ENCODE data around the gene PITPNM1. TPM values are rescaled to one million over a fixed set of nuclear protein-coding genes. Genes with fewer than 3 reads are reported as not detected.

The PITPNM1 gene
- total and polyA plus RNA-seq, 2 of the 13 experiments (the other 11 are each of a cell fraction or from before 2014, with no cell fraction given), result 8.2 to 8.5 TPM

DNA sequence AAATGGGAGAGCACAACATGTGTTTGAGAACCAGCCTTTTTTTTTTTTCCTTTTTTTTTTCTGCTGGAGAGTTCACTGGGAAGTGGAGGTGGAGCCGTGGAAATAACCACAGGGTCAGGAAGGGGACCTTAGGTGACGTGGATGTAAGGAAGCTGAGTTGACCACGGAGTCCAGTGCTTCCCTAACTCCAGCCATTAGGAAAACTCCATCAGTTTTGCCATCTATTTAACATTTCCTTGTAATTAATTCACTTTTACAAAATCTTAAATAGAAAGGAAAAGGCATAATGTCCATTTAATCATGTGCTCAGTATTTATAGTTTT, 4.8 kb upstream of the PITPNM1 start:
- ChIA-PET CTCF (ENCODE audit: low intra/inter-chr PET ratio, low total read pairs) (no interaction called here), POLR2A (no interaction called here)
- in situ Hi-C loops (cut with HindIII; ENCODE audit: extremely low pct_ligation_motif_present, low pct_unique_long_range_greater_than_20kb) (no loop called here), intact Hi-C loops (cut with micrococcal nuclease; ENCODE audit: unreplicated experiment) (no loop called here)
- WGBS (ENCODE audit: low lambda C conversion rate), result 21% methylated on average over 3 of the region's 3 CpGs
- no peak for ATAC-seq
- TF ChIP-seq, protein P1, sequence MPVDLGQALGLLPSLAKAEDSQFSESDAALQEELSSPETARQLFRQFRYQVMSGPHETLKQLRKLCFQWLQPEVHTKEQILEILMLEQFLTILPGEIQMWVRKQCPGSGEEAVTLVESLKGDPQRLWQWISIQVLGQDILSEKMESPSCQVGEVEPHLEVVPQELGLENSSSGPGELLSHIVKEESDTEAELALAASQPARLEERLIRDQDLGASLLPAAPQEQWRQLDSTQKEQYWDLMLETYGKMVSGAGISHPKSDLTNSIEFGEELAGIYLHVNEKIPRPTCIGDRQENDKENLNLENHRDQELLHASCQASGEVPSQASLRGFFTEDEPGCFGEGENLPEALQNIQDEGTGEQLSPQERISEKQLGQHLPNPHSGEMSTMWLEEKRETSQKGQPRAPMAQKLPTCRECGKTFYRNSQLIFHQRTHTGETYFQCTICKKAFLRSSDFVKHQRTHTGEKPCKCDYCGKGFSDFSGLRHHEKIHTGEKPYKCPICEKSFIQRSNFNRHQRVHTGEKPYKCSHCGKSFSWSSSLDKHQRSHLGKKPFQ (CRISPR knock-in tag; IDR thresholded peaks at IDR 0.05; ENCODE audit: insufficient replicate concordance), result no peak
- TF ChIP-seq, protein P2, sequence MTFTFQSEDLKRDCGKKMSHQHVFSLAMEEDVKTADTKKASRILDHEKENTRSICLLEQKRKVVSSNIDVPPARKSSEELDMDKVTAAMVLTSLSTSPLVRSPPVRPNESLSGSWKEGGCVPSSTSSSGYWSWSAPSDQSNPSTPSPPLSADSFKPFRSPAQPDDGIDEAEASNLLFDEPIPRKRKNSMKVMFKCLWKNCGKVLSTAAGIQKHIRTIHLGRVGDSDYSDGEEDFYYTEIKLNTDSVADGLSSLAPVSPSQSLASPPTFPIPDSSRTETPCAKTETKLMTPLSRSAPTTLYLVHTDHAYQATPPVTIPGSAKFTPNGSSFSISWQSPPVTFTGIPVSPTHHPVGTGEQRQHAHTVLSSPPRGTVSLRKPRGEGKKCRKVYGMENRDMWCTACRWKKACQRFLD (CRISPR knock-in tag; IDR thresholded peaks at IDR 0.05; ENCODE audit: borderline replicate concordance), result no peak
- TF ChIP-seq, protein P3, sequence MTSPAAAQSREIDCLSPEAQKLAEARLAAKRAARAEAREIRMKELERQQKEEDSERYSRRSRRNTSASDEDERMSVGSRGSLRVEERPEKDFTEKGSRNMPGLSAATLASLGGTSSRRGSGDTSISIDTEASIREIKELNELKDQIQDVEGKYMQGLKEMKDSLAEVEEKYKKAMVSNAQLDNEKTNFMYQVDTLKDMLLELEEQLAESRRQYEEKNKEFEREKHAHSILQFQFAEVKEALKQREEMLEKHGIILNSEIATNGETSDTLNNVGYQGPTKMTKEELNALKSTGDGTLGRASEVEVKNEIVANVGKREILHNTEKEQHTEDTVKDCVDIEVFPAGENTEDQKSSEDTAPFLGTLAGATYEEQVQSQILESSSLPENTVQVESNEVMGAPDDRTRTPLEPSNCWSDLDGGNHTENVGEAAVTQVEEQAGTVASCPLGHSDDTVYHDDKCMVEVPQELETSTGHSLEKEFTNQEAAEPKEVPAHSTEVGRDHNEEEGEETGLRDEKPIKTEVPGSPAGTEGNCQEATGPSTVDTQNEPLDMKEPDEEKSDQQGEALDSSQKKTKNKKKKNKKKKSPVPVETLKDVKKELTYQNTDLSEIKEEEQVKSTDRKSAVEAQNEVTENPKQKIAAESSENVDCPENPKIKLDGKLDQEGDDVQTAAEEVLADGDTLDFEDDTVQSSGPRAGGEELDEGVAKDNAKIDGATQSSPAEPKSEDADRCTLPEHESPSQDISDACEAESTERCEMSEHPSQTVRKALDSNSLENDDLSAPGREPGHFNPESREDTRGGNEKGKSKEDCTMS (CRISPR knock-in tag; conservative IDR thresholded peaks at IDR 0.05), result no peak
- TF ChIP-seq NFKB2 (CRISPR knock-in tag; IDR thresholded peaks at IDR 0.05; ENCODE audit: borderline replicate concordance), result no peak
- no peak for TF ChIP-seq HCFC1 (IDR thresholded peaks at IDR 0.05; ENCODE audit: low read depth, low read length)
- TF ChIP-seq RORA (CRISPR knock-in tag; IDR thresholded peaks at IDR 0.05), result no peak
- no peak for TF ChIP-seq CHCHD3 (CRISPR knock-in tag; IDR thresholded peaks at IDR 0.05)
- TF ChIP-seq, protein P4, sequence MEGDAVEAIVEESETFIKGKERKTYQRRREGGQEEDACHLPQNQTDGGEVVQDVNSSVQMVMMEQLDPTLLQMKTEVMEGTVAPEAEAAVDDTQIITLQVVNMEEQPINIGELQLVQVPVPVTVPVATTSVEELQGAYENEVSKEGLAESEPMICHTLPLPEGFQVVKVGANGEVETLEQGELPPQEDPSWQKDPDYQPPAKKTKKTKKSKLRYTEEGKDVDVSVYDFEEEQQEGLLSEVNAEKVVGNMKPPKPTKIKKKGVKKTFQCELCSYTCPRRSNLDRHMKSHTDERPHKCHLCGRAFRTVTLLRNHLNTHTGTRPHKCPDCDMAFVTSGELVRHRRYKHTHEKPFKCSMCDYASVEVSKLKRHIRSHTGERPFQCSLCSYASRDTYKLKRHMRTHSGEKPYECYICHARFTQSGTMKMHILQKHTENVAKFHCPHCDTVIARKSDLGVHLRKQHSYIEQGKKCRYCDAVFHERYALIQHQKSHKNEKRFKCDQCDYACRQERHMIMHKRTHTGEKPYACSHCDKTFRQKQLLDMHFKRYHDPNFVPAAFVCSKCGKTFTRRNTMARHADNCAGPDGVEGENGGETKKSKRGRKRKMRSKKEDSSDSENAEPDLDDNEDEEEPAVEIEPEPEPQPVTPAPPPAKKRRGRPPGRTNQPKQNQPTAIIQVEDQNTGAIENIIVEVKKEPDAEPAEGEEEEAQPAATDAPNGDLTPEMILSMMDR (CRISPR knock-in tag; IDR thresholded peaks at IDR 0.05), result no peak
- no peak for TF ChIP-seq FOXK2 (IDR thresholded peaks at IDR 0.05)
- no peak for TF ChIP-seq ATF1 (CRISPR knock-in tag; IDR thresholded peaks at IDR 0.05)
- DNase-seq (ENCODE audit: low spot score), result no peak
- Histone ChIP-seq H3K79me2 (ENCODE audit: insufficient read depth, low read length) (peaks cover 10% of the 10 kb centered on the region), H2AFZ (ENCODE audit: low read length) (no peak overlapping the region), H3K4me1 (ENCODE audit: insufficient read depth, low read length) (peaks cover 49% of the 10 kb centered on the region), H3K9me3 (ENCODE audit: low read length) (no peaks in the 10 kb centered on the region), H4K20me1 (ENCODE audit: insufficient read depth, low read length) (no peaks in the 10 kb centered on the region), H3K27me3 (ENCODE audit: control insufficient read depth in 1 of 2, insufficient read depth in 2 of 2, low read length in 2 of 2) (no peaks in the 10 kb centered on the region), H3K9ac (ENCODE audit: insufficient read depth, low read depth, low read length) (no peak overlapping the region), H3K27ac (ENCODE audit: extremely low read length, insufficient read depth, low read length) (no peak overlapping the region), H3K4me3 (replicated peaks in 1 of 3; ENCODE audit: insufficient read depth in 1 of 3, low read depth in 2 of 3, low read length in 3 of 3) (no peak overlapping the region), H3K4me2 (ENCODE audit: low read depth, low read length) (no peak overlapping the region), H3K36me3 (replicated peaks in 1 of 2; ENCODE audit: control insufficient read depth in 1 of 2, insufficient read depth in 2 of 2, low read length in 2 of 2) (no peaks in the 10 kb centered on the region)
- FAIRE-seq, result no peak
- BruUV-seq (replicated peaks), result no TSS peak

Data from HepG2 (cell line).